GM23338 (cell line): ENCODE results near the gene RTN4IP1. TPM values are rescaled to one million over a fixed set of nuclear protein-coding genes. Genes with fewer than 3 reads are reported as not detected.

Experiments used
- ATAC-seq: fragments of 200-7000 bp; cut with Tn5 transposase; 3 replicates; pipeline ENCODE4 v1.9.1; 2020
- DNase-seq: peaks from one replicate; pipeline ENCODE4 v3.0.0-alpha.2; 2015; ENCODE audit warnings: low spot score
- H2AFZ ChIP-seq: fragments of 200-600 bp; sonication (generic); 2 replicates; pipeline ENCODE4 v1.8.0; 2016; ENCODE audit warnings: antibody characterized with exemption, mild to moderate bottlenecking, moderate library complexity
- H3F3A ChIP-seq: fragments of 200-600 bp; sonication (generic); replicated peaks from 2 replicates; pipeline ENCODE4 v1.8.0; 2017; ENCODE audit warnings: antibody characterized with exemption, mixed run types, low read depth
- H3K27ac ChIP-seq: fragments of 200-600 bp; sonication (generic); 2 replicates; pipeline ENCODE4 v1.6.1; 2016; ENCODE audit warnings: low read depth
- H3K27me3 ChIP-seq: fragments of 200-600 bp; sonication (generic); 2 replicates; pipeline ENCODE4 v1.8.0; 2016; ENCODE audit warnings: mild to moderate bottlenecking, mixed run types, moderate library complexity; ENCODE audit not compliant: insufficient read depth
- H3K36me3 ChIP-seq: fragments of 200-600 bp; sonication (generic); 2 replicates; pipeline ENCODE4 v1.8.0; 2016; ENCODE audit warnings: mild to moderate bottlenecking; ENCODE audit not compliant: insufficient read depth
- H3K4me1 ChIP-seq: fragments of 200-600 bp; sonication (generic); 2 replicates; pipeline ENCODE4 v1.8.0; 2016; ENCODE audit warnings: mild to moderate bottlenecking, moderate library complexity; ENCODE audit not compliant: insufficient read depth
- H3K4me2 ChIP-seq: fragments of 200-600 bp; sonication (generic); 2 replicates; pipeline ENCODE4 v1.7.1; 2017; ENCODE audit warnings: mixed run types
- H3K4me3 ChIP-seq: fragments of 200-600 bp; sonication (generic); 2 replicates; pipeline ENCODE4 v1.6.1; 2016; ENCODE audit warnings: mixed run types
- H3K79me2 ChIP-seq: fragments of 200-600 bp; sonication (generic); replicated peaks from 2 replicates; pipeline ENCODE4 v1.8.0; 2017; ENCODE audit warnings: mild to moderate bottlenecking; ENCODE audit not compliant: insufficient read depth
- H3K9me2 ChIP-seq: fragments of 200-600 bp; sonication (generic); 2 replicates; pipeline ENCODE4 v1.8.0; 2017; ENCODE audit not compliant: insufficient read depth
- H4K20me1 ChIP-seq: fragments of 200-600 bp; sonication (generic); replicated peaks from 2 replicates; pipeline ENCODE4 v1.8.0; 2017; ENCODE audit warnings: mild to moderate bottlenecking; ENCODE audit not compliant: insufficient read depth
- H3K27ac Mint-ChIP-seq: 2 replicates; pipeline ENCODE4 v1.8.0; 2020; ENCODE audit warnings: inconsistent platforms, mild to moderate bottlenecking, moderate library complexity, mixed read lengths
- H3K27me3 Mint-ChIP-seq: 3 replicates; pipeline ENCODE4 v1.8.0; 2022; ENCODE audit warnings: low read depth, mild to moderate bottlenecking, moderate library complexity, mixed read lengths, inconsistent platforms; ENCODE audit not compliant: insufficient read depth, poor library complexity
- H3K36me3 Mint-ChIP-seq: 3 replicates; pipeline ENCODE4 v1.8.0; 2021; ENCODE audit warnings: low read depth, mild to moderate bottlenecking, inconsistent platforms, moderate library complexity, mixed read lengths
- H3K4me1 Mint-ChIP-seq: 3 replicates; pipeline ENCODE4 v1.8.0; 2020; ENCODE audit warnings: mild to moderate bottlenecking, inconsistent platforms, mixed read lengths
- H3K4me3 Mint-ChIP-seq: 3 replicates; pipeline ENCODE4 v1.8.0; 2021; ENCODE audit warnings: moderate library complexity, mild to moderate bottlenecking, inconsistent platforms, mixed read lengths
- H3K9me3 Mint-ChIP-seq: 3 replicates; pipeline ENCODE4 v1.8.0; 2020; ENCODE audit warnings: moderate library complexity, mild to moderate bottlenecking, inconsistent platforms, mixed read lengths
- CREB1 ChIP-seq: fragments of 250-450 bp; sonication (Bioruptor Pico); IDR thresholded peaks from 2 replicates; pipeline ENCODE4 v1.5.0; 2020; ENCODE audit warnings: low read depth, mild to moderate bottlenecking, moderate library complexity
- CTCF ChIP-seq, 2 experiments: fragments of 200-600 bp in 1 of 2; sonication (generic) in 1 of 2; conservative IDR thresholded peaks; 2 replicates each; pipeline versions ENCODE4 v1.5.1 to v1.6.1; 2016 to 2017; ENCODE audit warnings: antibody characterized with exemption in 2 of 2, low read depth in 2 of 2, mild to moderate bottlenecking in 2 of 2, moderate library complexity in 1 of 2
- ETS1 ChIP-seq: IDR thresholded peaks from 2 replicates; pipeline ENCODE4 v1.6.1; 2016; ENCODE audit warnings: antibody characterized with exemption
- EZH2 ChIP-seq: fragments of 200-600 bp; sonication (generic); IDR thresholded peaks from one replicate; pipeline ENCODE4 v1.8.0; 2017; ENCODE audit warnings: antibody characterized with exemption, mild to moderate bottlenecking, low read depth; ENCODE audit not compliant: unreplicated experiment
- EZH2phosphoT487 ChIP-seq: fragments of 200-600 bp; sonication (generic); IDR thresholded peaks from one replicate; pipeline ENCODE4 v1.8.1; 2018; ENCODE audit warnings: antibody characterized with exemption; ENCODE audit not compliant: unreplicated experiment
- JUNB ChIP-seq: IDR thresholded peaks from one replicate; pipeline ENCODE4 v1.6.1; 2016; ENCODE audit warnings: antibody characterized with exemption; ENCODE audit not compliant: unreplicated experiment
- NANOG ChIP-seq: IDR thresholded peaks from 2 replicates; pipeline ENCODE4 v1.6.1; 2016; ENCODE audit warnings: antibody characterized with exemption, borderline replicate concordance
- POLR2AphosphoS5 ChIP-seq: IDR thresholded peaks from 2 replicates; pipeline ENCODE4 v1.6.1; 2016; ENCODE audit warnings: antibody characterized with exemption, low read depth
- REST ChIP-seq: IDR thresholded peaks from one replicate; pipeline ENCODE4 v1.6.1; 2018; ENCODE audit warnings: antibody characterized with exemption; ENCODE audit not compliant: unreplicated experiment
- STAT1 ChIP-seq: IDR thresholded peaks from one replicate; pipeline ENCODE4 v1.6.1; 2016; ENCODE audit warnings: antibody characterized with exemption; ENCODE audit not compliant: unreplicated experiment
- ZNF114 ChIP-seq: fragments of 250-450 bp; sonication (Bioruptor Pico); IDR thresholded peaks from 2 replicates; pipeline ENCODE4 v1.5.0; 2020; ENCODE audit warnings: mild to moderate bottlenecking, moderate library complexity
- ZNF331 ChIP-seq: fragments of 250-450 bp; sonication (Bioruptor Pico); IDR thresholded peaks from 2 replicates; pipeline ENCODE4 v1.5.0; 2020; ENCODE audit warnings: low read depth, mild to moderate bottlenecking, moderate library complexity
- ZNF462 ChIP-seq: fragments of 250-450 bp; sonication (Bioruptor Pico); IDR thresholded peaks from 2 replicates; pipeline ENCODE4 v1.5.0; 2020; ENCODE audit warnings: mild to moderate bottlenecking, moderate library complexity
- polyA plus RNA-seq: library from polyadenylated mRNA; unstranded; fragments of >200 nt; fragmentation: Nextera tagmentation; extraction: Ambion mirVana; gene quantifications from 2 replicates; pipeline ENCODE4 v1.2.1, GENCODE V29; 2016
- total RNA-seq: library from RNA; depleted of rRNA; stranded (reverse); fragments of >200 nt; shearing (Covaris generic); gene quantifications from 2 replicates; pipeline ENCODE4 v1.2.3, GENCODE V29; 2014

The RTN4IP1 gene
- total and polyA plus RNA-seq, 2 experiments from 2014 or later = 14.5 to 17.5 TPM

- no peaks in the 10 kb centered on the region for H3K79me2 ChIP-seq
- H2AFZ ChIP-seq = no peak overlapping the region
- peaks cover 9% of the 10 kb centered on the region for H3K4me1 ChIP-seq
- H3K36me3 ChIP-seq = no peaks in the 10 kb centered on the region
- H3K9me2 ChIP-seq = no peaks in the 10 kb centered on the region
- no peak overlapping the region for H3K27ac ChIP-seq
- H3K36me3 Mint-ChIP-seq = peaks cover 3% of the 10 kb centered on the region; the same call in 1 of the 3 replicates
- TF ChIP-seq ZNF462 (CRISPR knock-in tag) (no peak), ETS1 (no peak), CTCF (conservative IDR thresholded peaks at IDR 0.05; ENCODE audit: low read depth in 2 of 2) (no peak), POLR2AphosphoS5 (no peak), NANOG (no peak), EZH2phosphoT487 (no peak), EZH2 (no peak), JUNB (no peak), STAT1 (no peak), ZNF114 (CRISPR knock-in tag) (no peak), CREB1 (CRISPR knock-in tag) (no peak), ZNF331 (no peak), REST (no peak)
- no peak overlapping the region; the same call in 1 of the 2 replicates for H3K27ac Mint-ChIP-seq
- H3K27me3 ChIP-seq = no peaks in the 10 kb centered on the region
- no peak overlapping the region for H3K4me3 Mint-ChIP-seq
- H3K27me3 Mint-ChIP-seq = peaks cover 2% of the 10 kb centered on the region
- H3K4me3 ChIP-seq = no peak overlapping the region
- no peaks in the 10 kb centered on the region for H4K20me1 ChIP-seq
- peaks cover 15% of the 10 kb centered on the region for H3K4me1 Mint-ChIP-seq
- H3K4me2 ChIP-seq = peak overlapping the region; percentile 33
- no peaks in the 10 kb centered on the region for H3F3A ChIP-seq
- ATAC-seq (peak; percentile 42), DNase-seq (peak; percentile 30)
- H3K9me3 Mint-ChIP-seq = no peaks in the 10 kb centered on the region
Measured at GRCh38 chr6:106564476-106564875, 64.8 kb downstream of the RTN4IP1 start.
